Measurements from ENCODE around the gene MAD1L1.

DNA sequence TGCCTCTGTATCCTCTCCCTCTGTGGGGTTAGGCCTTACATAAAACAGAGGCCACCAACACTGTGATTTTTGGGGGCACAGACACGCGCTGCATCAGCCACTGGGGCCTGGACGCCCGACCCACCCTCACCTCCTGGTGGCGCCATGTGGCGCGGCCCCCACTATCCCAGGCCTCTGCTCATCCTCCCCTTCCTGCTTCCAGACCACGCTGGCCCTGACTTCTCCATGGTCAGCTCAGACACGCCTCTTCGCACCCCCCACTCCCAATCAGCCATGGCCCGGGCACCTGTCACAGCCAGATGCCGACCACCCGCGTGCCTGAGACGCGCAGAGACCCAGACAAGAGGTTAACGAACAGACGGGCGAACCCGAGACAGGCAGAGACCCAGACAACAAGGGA lies 298.7 kb downstream of the MAD1L1 start:
- no peak for TF ChIP-seq EZH2 (IDR thresholded peaks at IDR 0.05)
- no peak for TF ChIP-seq POLR2AphosphoS5 (IDR thresholded peaks at IDR 0.05; ENCODE audit: borderline replicate concordance, low read depth, low read length)
